Measurements from ENCODE around the gene FOXP4. TPM values are rescaled to one million over a fixed set of nuclear protein-coding genes. Genes with fewer than 3 reads are reported as not detected.

Gene FOXP4
- total RNA-seq, 1 donor from 2014 or later = 137 TPM

GRCh38 chr6:41649596-41649995 lies 103.4 kb downstream of the FOXP4 start:
- no peak overlapping the region for H3K4me3 Mint-ChIP-seq (ENCODE audit: low read depth)
- H3K36me3 Mint-ChIP-seq (ENCODE audit: insufficient read depth) = peaks cover 16% of the 10 kb centered on the region
- no peak overlapping the region for H3K27ac Mint-ChIP-seq
- no peak for DNase-seq (ENCODE audit: low spot score, unreplicated experiment)
- H3K9me3 Mint-ChIP-seq (ENCODE audit: low read depth) = no peaks in the 10 kb centered on the region
- TF ChIP-seq CTCF (IDR thresholded peaks at IDR 0.05; ENCODE audit: unreplicated experiment) = no peak
- H3K27me3 Mint-ChIP-seq = no peaks in the 10 kb centered on the region
- H3K4me1 Mint-ChIP-seq (ENCODE audit: low read depth) = peaks cover 8% of the 10 kb centered on the region

- TF ChIP-seq CTCF (IDR thresholded peaks at IDR 0.05; ENCODE audit: unreplicated experiment) = no peak
- peaks cover 16% of the 10 kb centered on the region for H3K36me3 Mint-ChIP-seq (ENCODE audit: insufficient read depth)
- H3K9me3 Mint-ChIP-seq (ENCODE audit: low read depth) = no peaks in the 10 kb centered on the region
- no peak overlapping the region for H3K27ac Mint-ChIP-seq
- no peak for DNase-seq (ENCODE audit: low spot score, unreplicated experiment)
- peaks cover 5% of the 10 kb centered on the region for H3K4me1 Mint-ChIP-seq (ENCODE audit: low read depth)
- no peak overlapping the region for H3K4me3 Mint-ChIP-seq (ENCODE audit: low read depth)
- H3K27me3 Mint-ChIP-seq = no peaks in the 10 kb centered on the region
Measured at GRCh38 chr6:41650120-41650519, 103.9 kb downstream of the FOXP4 start.

DNA sequence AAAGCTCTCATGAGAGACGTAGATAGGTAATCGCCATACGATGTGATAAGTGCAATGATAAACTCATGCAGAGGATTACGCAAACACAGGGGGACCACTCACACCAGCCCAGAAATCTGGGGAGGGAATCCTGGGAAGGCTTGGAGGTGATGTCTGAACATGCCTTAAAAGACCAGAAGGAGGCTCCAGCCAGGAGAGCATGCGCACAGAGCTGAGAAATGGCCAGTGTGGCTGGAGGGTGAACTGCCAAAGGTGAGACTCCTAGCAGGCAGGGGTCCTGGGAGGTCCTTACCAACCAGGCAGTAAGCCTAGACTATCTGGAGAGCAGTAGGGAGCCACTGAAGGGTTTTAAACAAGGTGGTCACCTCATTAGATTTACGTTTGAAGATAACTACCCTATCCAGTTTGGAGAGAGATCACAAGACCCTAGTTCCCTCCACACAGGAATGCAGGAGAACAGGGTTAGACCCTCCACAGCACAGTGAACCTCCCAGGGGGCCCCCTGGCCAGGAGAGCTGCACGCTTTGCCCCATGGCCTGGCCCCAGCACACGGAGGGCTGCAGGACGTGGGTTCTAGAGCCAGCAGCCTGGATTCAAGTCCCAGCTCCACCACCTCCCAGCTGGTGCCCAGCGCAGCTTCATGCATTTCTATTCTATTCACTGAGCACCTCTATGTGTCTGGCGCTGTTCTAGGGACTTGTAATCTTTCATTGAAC lies 105.2 kb downstream of the FOXP4 start:
- no peak for DNase-seq (ENCODE audit: low spot score, unreplicated experiment)
- no peaks in the 10 kb centered on the region for H3K27me3 Mint-ChIP-seq
- no peak for TF ChIP-seq CTCF (IDR thresholded peaks at IDR 0.05; ENCODE audit: unreplicated experiment)
- peaks cover 6% of the 10 kb centered on the region for H3K4me1 Mint-ChIP-seq (ENCODE audit: low read depth)
- H3K9me3 Mint-ChIP-seq (ENCODE audit: low read depth) = no peaks in the 10 kb centered on the region
- peaks cover 16% of the 10 kb centered on the region for H3K36me3 Mint-ChIP-seq (ENCODE audit: insufficient read depth)
- H3K4me3 Mint-ChIP-seq (ENCODE audit: low read depth) = no peak overlapping the region
- H3K27ac Mint-ChIP-seq = no peak overlapping the region

Small RNA genes lying within 50 kb of the gene (microRNA-seq; reads per million reads assigned to microRNA genes)
- 3.6 reads per million for gene MIR4641 (ENCODE audit: borderline number of aligned reads, unreplicated experiment)

Other genes with a start within 250 kb of the FOXP4 start
- not detected in 2 replicates for gene NCR2, start 210.8 kb upstream of the FOXP4 start, total RNA-seq
- 48.3 and 59.4 TPM in 2 replicates for gene MDFI, start 92.1 kb downstream of the FOXP4 start, total RNA-seq
- 0.48 and 0.55 TPM in 2 replicates for gene TFEB, start 189.2 kb downstream of the FOXP4 start, total RNA-seq
- gene PGC, start 201.0 kb downstream of the FOXP4 start, total RNA-seq = not detected in 2 replicates
- 6.3 and 7.6 TPM in 2 replicates for gene FRS3, start 233.5 kb downstream of the FOXP4 start, total RNA-seq
- 4.3 and 4.9 TPM in 2 replicates for gene PRICKLE4, start 234.4 kb downstream of the FOXP4 start, total RNA-seq
- gene TOMM6, start 241.3 kb downstream of the FOXP4 start, total RNA-seq = 172 and 184 TPM in 2 replicates